HepG2 (cell line): ENCODE data around the gene MRNIP. TPM values are rescaled to one million over a fixed set of nuclear protein-coding genes. Genes with fewer than 3 reads are reported as not detected.

Experiments used
- AGO1 ChIP-seq: fragments of 200-400 bp; formaldehyde crosslinking; IDR thresholded peaks from 2 replicates; pipeline ENCODE4 v1.6.1; 2017; ENCODE audit warnings: mild to moderate bottlenecking, low read depth, low read length, moderate library complexity; ENCODE audit not compliant: poor library complexity, severe bottlenecking
- DNMT1 ChIP-seq: sonication (generic); formaldehyde crosslinking; IDR thresholded peaks from 2 replicates; pipeline ENCODE4 v1.5.1; 2020; ENCODE audit warnings: mild to moderate bottlenecking, missing genetic modification reagents
- HMGA1 ChIP-seq: sonication (generic); formaldehyde crosslinking; conservative IDR thresholded peaks from 2 replicates; pipeline ENCODE4 v1.4.0; 2020; ENCODE audit warnings: missing genetic modification reagents
- HOXA7 ChIP-seq: sonication (generic); formaldehyde crosslinking; IDR thresholded peaks from 2 replicates; pipeline ENCODE4 v1.8.1; 2022; ENCODE audit warnings: mild to moderate bottlenecking, missing genetic modification reagents, moderate library complexity
- HOXA9 ChIP-seq: sonication (generic); formaldehyde crosslinking; IDR thresholded peaks from 2 replicates; pipeline ENCODE4 v1.8.1; 2022; ENCODE audit warnings: missing genetic modification reagents, mild to moderate bottlenecking, moderate library complexity, borderline replicate concordance
- JARID2 ChIP-seq: sonication (generic); formaldehyde crosslinking; IDR thresholded peaks from 2 replicates; pipeline ENCODE4 v1.8.1; 2023; ENCODE audit warnings: missing genetic modification reagents, inconsistent platforms; ENCODE audit not compliant: insufficient replicate concordance
- PRDM15 ChIP-seq: sonication (generic); formaldehyde crosslinking; IDR thresholded peaks from 2 replicates; pipeline ENCODE4 v1.4.0; 2020; ENCODE audit warnings: missing genetic modification reagents
- SKI ChIP-seq: fragments of 450-650 bp; IDR thresholded peaks from one replicate; pipeline ENCODE4 v1.6.1; 2018; ENCODE audit warnings: mild to moderate bottlenecking; ENCODE audit not compliant: partially characterized antibody
- SP140L ChIP-seq: sonication (generic); formaldehyde crosslinking; IDR thresholded peaks from 2 replicates; pipeline ENCODE4 v1.4.0; 2020; ENCODE audit warnings: missing genetic modification reagents, borderline replicate concordance
- SRSF9 ChIP-seq: fragments of 200-400 bp; formaldehyde crosslinking; IDR thresholded peaks from 2 replicates; pipeline ENCODE4 v1.6.1; 2018; ENCODE audit warnings: borderline replicate concordance, mild to moderate bottlenecking, low read depth, low read length; ENCODE audit not compliant: insufficient read depth, poor library complexity, severe bottlenecking
- STAT6 ChIP-seq: sonication (generic); formaldehyde crosslinking; IDR thresholded peaks from 2 replicates; pipeline ENCODE4 v1.4.0; 2020; ENCODE audit warnings: missing genetic modification reagents, mild to moderate bottlenecking, borderline replicate concordance
- ZFY ChIP-seq: sonication (generic); formaldehyde crosslinking; IDR thresholded peaks from 2 replicates; pipeline ENCODE4 v1.4.0; 2020; ENCODE audit warnings: missing genetic modification reagents
- ZNF383 ChIP-seq: sonication (generic); formaldehyde crosslinking; IDR thresholded peaks from 2 replicates; pipeline ENCODE4 v1.4.0; 2020; ENCODE audit warnings: missing genetic modification reagents, mild to moderate bottlenecking, borderline replicate concordance
- ZNF513 ChIP-seq: sonication (generic); formaldehyde crosslinking; conservative IDR thresholded peaks from 2 replicates; pipeline ENCODE4 v1.5.0; 2020; ENCODE audit warnings: missing genetic modification reagents
- ZNF607 ChIP-seq: sonication (generic); formaldehyde crosslinking; IDR thresholded peaks from 2 replicates; pipeline ENCODE4 v1.5.1; 2020; ENCODE audit warnings: missing genetic modification reagents, mild to moderate bottlenecking, borderline replicate concordance
- ZNF720 ChIP-seq: sonication (generic); formaldehyde crosslinking; IDR thresholded peaks from 2 replicates; pipeline ENCODE4 v1.4.0; 2020; ENCODE audit warnings: missing genetic modification reagents
- ZNF766 ChIP-seq: sonication (generic); formaldehyde crosslinking; IDR thresholded peaks from 2 replicates; pipeline ENCODE4 v1.5.0; 2020; ENCODE audit warnings: missing genetic modification reagents, borderline replicate concordance
- polyA plus RNA-seq, 8 experiments: library from polyadenylated mRNA; depleted of rRNA in 3 of 8; stranded (reverse) in 7 of 8; unstranded in 1 of 8; fragments of >200 nt; fragmentation: Illumina TruSeq in 4 of 8; extraction: Trizol in 4 of 8; gene quantifications; 2 replicates each; pipeline versions ENCODE4 v1.2.1 to v1.2.3, GENCODE V29; 2011 to 2016; ENCODE audit warnings: low read depth in 4 of 8, missing spikeins in 1 of 8, mixed read lengths in 1 of 8; ENCODE audit not compliant: insufficient read depth in 1 of 8
- total RNA-seq, 5 experiments: library from RNA; depleted of rRNA; stranded (reverse); fragments of >200 nt; fragmentation: Illumina TruSeq; extraction: Trizol; gene quantifications; 2 replicates each; pipeline ENCODE4 v1.2.3, GENCODE V29; 2016; ENCODE audit warnings: low read depth in 1 of 5
- TF ChIP-seq, protein P1 (sequence below): sonication (generic); formaldehyde crosslinking; IDR thresholded peaks from 2 replicates; pipeline ENCODE4 v1.4.0; 2020; ENCODE audit warnings: mild to moderate bottlenecking, missing genetic modification reagents

MRNIP gene
- total and polyA plus RNA-seq, 2 of the 13 experiments (the other 11 are each of a cell fraction or from before 2014, with no cell fraction given), result 15.5 to 34.1 TPM

DNA sequence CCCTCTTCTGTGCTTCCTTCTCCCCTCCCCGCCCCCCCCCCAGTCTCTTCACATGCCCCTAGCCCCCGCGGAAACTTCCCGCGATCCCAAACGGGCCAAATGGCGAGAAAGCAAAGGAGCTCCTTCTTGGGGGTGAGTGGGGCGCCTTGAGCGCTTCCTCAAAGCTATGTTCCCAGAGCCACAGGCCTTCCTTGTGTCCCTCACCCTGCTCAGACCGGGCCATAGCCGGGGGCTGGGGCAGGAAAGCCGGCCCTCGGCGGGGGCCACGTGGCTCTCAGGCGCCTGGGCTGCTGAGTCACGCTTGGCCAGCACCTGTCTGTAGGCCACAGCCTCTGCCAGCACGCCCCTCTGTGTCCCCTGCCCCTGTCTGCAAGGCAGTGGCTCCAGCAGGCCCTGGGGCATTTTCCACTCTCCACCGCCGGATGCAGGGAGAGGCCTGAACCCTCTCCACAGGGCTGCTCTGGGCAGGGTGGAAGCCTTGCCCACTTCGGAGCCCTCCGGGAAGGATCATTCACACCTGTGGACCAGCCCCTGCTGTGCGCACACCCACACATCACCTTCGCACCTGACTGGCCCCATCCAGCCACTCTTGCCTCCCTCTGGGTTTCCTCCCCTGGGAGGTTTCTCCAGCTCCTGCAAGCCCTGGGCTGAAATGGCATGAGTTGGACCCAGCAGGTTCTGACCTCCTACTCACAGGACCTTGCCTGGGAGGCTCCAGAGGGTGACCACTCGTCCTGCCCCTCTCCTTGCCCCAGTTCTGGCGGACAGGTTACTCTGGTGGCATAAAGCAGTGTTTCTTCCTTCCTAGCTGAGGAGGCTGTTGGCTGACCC is 39.1 kb downstream of the MRNIP start (continued):
- TF ChIP-seq ZNF513 (CRISPR knock-in tag), result no peak
- no peak for TF ChIP-seq STAT6 (CRISPR knock-in tag)
- peak; percentile 92; the same call in 1 of the 2 replicates for TF ChIP-seq ZNF607 (CRISPR knock-in tag)
- no peak for TF ChIP-seq DNMT1
- TF ChIP-seq SRSF9, result no peak
- no peak for TF ChIP-seq PRDM15
- TF ChIP-seq ZFY (CRISPR knock-in tag), result peak; percentile 97
- no peak for TF ChIP-seq ZNF383
- TF ChIP-seq AGO1, result no peak
- peak; percentile 39; the same call in 1 of the 2 replicates for TF ChIP-seq ZNF766
- TF ChIP-seq HMGA1 (CRISPR knock-in tag), result no peak
- TF ChIP-seq SKI, result peak; percentile 25
- no peak for TF ChIP-seq SP140L (CRISPR knock-in tag)
- TF ChIP-seq HOXA7 (CRISPR knock-in tag), result no peak
- TF ChIP-seq, protein P1, sequence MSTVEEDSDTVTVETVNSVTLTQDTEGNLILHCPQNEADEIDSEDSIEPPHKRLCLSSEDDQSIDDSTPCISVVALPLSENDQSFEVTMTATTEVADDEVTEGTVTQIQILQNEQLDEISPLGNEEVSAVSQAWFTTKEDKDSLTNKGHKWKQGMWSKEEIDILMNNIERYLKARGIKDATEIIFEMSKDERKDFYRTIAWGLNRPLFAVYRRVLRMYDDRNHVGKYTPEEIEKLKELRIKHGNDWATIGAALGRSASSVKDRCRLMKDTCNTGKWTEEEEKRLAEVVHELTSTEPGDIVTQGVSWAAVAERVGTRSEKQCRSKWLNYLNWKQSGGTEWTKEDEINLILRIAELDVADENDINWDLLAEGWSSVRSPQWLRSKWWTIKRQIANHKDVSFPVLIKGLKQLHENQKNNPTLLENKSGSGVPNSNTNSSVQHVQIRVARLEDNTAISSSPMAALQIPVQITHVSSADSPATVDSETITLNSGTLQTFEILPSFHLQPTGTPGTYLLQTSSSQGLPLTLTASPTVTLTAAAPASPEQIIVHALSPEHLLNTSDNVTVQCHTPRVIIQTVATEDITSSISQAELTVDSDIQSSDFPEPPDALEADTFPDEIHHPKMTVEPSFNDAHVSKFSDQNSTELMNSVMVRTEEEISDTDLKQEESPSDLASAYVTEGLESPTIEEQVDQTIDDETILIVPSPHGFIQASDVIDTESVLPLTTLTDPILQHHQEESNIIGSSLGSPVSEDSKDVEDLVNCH (CRISPR knock-in tag), result no peak
- no peak for TF ChIP-seq JARID2
- 0 out of 2 replicates have a peak, but pooled peaks have one; percentile 39 for TF ChIP-seq HOXA9 (CRISPR knock-in tag)
- no peak for TF ChIP-seq ZNF720 (CRISPR knock-in tag)
